RWPE1 (cell line): ENCODE results near the gene OR52D1.
A peak's percentile ranks its signal among the peaks of the same experiment; 100 is the strongest.

Experiments used
- CTCF ChIA-PET: fragments of 350-600 bp; sonication (Branson Sonifier 250); formaldehyde crosslinking; extraction: SDS; loops from one replicate; lab custom pipeline; 2021; lab: Yijun Ruan, JAX
- POLR2A ChIA-PET: fragments of 400-600 bp; formaldehyde crosslinking; extraction: SDS; loops from one replicate; lab custom pipeline; 2020; ENCODE audit warnings: antibody characterized with exemption; ENCODE audit not compliant: low non-redundant PET; lab: Yijun Ruan, JAX
- DNase-seq: peaks from one replicate; pipeline ENCODE4 v3.0.0; 2012; ENCODE audit warnings: low spot score
- H3K27ac ChIP-seq: fragments of 450-650 bp; 2 replicates; pipeline ENCODE4 v1.5.1; 2017
- TF ChIP-seq, protein P1 (sequence below): fragments of 450-650 bp; conservative IDR thresholded peaks from 2 replicates; pipeline ENCODE4 v1.5.1; 2017; ENCODE audit warnings: low read depth, mild to moderate bottlenecking

The OR52D1 gene

DNA sequence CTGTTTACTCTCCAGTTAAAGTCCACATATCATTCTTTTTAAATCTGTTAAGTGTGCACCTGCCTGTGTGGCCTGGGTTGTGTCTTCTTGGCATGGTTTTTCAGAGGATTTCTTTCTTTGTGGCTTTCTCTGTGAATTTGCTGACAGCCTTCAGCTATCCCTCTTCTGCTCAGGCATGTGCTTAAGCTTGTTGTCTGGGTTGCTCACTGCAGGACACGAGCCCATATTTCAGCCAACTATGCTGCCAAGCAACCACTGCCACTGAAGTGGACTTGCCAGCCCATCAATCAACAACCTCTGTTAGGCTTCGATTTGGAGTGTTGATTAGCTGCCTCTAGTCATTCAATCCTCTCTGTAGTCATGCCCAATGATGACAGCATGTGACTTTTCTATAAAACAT, 21.0 kb upstream of the OR52D1 start:
- ChIA-PET CTCF (no interaction called here), POLR2A (no interaction called here)
- TF ChIP-seq, protein P1, sequence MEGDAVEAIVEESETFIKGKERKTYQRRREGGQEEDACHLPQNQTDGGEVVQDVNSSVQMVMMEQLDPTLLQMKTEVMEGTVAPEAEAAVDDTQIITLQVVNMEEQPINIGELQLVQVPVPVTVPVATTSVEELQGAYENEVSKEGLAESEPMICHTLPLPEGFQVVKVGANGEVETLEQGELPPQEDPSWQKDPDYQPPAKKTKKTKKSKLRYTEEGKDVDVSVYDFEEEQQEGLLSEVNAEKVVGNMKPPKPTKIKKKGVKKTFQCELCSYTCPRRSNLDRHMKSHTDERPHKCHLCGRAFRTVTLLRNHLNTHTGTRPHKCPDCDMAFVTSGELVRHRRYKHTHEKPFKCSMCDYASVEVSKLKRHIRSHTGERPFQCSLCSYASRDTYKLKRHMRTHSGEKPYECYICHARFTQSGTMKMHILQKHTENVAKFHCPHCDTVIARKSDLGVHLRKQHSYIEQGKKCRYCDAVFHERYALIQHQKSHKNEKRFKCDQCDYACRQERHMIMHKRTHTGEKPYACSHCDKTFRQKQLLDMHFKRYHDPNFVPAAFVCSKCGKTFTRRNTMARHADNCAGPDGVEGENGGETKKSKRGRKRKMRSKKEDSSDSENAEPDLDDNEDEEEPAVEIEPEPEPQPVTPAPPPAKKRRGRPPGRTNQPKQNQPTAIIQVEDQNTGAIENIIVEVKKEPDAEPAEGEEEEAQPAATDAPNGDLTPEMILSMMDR, result no peak
- no peak overlapping the region for H3K27ac ChIP-seq
- DNase-seq, result no peak

DNA sequence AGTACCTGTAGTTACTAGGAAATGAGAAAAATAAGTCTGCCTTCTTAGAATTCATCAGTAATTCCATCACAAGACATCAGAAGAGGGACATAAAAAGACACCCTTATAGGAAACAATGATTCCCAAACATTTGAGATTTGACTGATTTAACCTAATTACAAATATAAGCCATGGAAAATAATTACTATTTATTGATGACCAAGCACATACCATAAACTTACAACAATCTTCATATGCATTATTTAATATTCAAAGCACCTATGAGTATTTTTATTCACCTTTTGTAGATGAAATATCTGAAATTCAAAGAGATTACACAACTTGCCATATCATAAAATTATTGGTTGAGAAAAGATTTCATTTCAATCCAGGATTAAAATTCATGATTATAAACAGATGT, 14.6 kb upstream of the OR52D1 start:
- POLR2A ChIA-PET, result no interaction called here
- no peak overlapping the region for H3K27ac ChIP-seq
- DNase-seq, result no peak
- CTCF ChIA-PET, result interaction anchor here (0.6 kb wide), 1 partner anchor 76 kb away, joined by 3 read pairs; no protein-coding TSS in a partner anchor
- TF ChIP-seq, protein P1, result no peak

- ChIA-PET POLR2A (no interaction called here), CTCF (interaction anchor here (0.5 to 1.4 kb wide), 11 partner anchors 8 to 642 kb away, joined by 3 to 7 read pairs (median 3); partner anchors contain the start of gene UBQLN3)
- TF ChIP-seq, protein P1, result peak; percentile 72
- H3K27ac ChIP-seq, result no peak overlapping the region
- DNase-seq, result peak; percentile 41
Observed at GRCh38 chr11:5476186-5476819, 12.2 kb upstream of the OR52D1 start.

DNA sequence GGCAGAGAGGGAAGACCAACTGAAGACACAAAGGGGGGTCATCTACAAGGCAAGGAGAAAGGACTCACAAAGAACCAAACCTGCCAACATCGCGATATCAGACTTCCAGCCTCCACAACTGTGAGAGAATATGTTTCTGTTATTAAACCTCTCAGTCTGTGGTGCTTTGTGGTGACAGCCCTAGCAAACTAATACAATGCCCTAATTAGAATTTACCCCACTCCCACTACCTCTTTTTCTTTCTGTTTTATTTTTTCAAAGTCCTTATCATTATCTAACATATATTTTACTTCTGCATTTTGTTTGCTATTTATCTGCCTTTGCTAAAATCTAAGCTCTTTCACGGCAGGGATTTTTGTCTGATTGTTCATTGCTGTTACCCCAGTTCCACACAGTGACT, 2.5 kb upstream of the OR52D1 start:
- DNase-seq, result no peak
- ChIA-PET POLR2A (no interaction called here), CTCF (no interaction called here)
- no peak overlapping the region for H3K27ac ChIP-seq
- TF ChIP-seq, protein P1, result no peak

GRCh38 chr11:5486421-5486820, 2.1 kb upstream of the OR52D1 start:
- POLR2A ChIA-PET, result no interaction called here
- CTCF ChIA-PET, result no interaction called here
- TF ChIP-seq, protein P1, result no peak
- no peak overlapping the region for H3K27ac ChIP-seq
- no peak for DNase-seq

- TF ChIP-seq, protein P1, result no peak
- DNase-seq, result no peak
- no peak overlapping the region for H3K27ac ChIP-seq
- ChIA-PET POLR2A (no interaction called here), CTCF (no interaction called here)
Observed at GRCh38 chr11:5488798-5489399, 414 bp downstream of the OR52D1 start.
